ENCODE data around the gene LMTK2.

LMTK2 gene

DNA sequence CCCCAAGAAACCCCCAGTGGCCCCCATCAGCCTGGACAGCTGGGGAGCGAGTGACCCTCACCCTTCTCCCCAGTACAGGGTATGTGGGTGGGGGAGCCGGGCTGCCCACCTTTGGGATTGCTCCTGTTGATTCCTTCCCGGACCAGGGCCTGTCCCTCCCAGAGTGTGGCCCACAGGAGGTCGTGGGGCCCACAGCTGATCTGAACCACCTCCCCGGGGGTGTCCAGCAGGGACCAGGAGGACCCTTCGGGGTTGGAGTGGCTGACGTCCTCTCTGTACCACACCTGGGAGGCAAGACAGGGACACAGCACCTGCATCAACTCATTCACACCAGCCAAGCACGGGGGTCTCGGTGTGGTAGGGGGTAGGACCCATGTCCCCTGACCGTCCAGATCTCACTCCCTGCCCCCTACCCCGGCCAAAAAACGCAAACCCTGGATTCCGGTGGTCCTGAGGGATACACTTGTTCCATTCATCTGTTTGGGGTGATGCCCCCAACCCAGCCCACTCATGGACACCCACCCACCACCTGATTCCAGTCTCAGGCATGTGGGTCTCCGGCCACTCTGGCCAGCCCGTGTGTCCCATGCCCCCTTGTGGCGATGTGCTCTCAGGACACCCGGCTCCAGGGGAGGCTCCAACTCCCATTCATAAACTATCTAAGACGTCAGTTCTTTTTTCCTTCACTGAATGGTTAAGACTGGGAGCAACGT lies 134.5 kb downstream of the LMTK2 start:
- DNase-seq = peak; percentile 15

DNA sequence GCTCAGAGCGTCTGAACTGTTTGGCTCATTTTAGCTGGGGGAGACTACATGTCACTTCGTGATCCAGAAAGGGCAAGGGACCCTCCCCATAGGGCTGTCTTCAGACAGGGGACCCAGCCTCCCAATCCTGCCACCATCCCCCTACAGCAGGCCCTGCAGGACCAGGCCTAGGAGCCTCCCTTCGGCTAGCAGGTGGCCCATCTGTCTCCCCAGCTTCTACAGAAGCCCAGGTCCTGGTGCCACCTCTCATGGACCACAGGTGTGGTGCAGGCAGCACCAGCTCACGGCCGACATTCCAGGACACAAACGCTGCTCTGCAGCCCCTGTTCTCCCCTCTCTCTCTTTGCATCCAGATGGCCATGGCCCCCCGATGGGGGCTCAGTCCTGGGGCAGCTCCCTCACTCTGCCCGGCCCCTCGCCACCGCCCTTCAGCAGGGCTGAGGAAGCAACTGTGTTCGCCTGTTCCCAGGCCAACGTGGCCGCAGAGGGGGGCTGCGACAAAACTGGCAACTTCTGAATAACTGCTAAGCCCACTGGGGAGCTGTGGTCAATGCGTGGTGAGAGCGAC lies 135.1 kb downstream of the LMTK2 start:
- DNase-seq = no peak

DNA sequence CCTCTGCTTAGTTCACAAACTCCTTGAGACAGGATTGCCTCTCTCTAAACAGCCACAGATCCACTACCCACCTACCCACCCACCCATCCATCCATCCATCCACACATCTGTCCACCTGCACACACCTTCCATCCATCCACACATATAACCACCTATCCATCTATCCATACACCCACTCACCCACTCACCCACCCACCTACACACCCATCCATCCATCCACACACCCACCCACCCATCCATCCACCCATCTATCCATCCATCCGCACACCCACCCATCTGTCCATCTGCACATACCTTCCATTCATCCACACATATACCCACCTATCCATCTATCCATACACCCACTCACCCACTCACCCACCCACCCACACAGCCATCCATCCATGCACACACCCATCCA lies 135.7 kb downstream of the LMTK2 start:
- DNase-seq = no peak

DNA sequence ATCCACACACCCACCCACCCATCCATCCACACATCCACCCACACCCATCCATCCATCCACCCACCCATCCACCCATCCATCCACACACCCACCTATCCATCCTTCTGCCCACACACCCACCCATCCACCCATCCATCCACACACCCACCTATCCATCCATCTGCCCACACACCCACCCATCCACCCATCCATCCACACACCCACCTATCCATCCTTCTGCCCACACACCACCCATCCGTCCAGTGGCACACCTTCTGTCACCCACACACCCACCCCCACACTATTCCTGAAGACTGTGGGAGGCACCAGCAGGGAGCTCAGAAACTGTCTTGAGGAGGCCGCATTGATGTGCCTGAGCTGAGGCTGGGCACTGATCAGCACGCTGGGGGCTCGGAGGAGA lies 136.3 kb downstream of the LMTK2 start:
- DNase-seq = no peak

DNA sequence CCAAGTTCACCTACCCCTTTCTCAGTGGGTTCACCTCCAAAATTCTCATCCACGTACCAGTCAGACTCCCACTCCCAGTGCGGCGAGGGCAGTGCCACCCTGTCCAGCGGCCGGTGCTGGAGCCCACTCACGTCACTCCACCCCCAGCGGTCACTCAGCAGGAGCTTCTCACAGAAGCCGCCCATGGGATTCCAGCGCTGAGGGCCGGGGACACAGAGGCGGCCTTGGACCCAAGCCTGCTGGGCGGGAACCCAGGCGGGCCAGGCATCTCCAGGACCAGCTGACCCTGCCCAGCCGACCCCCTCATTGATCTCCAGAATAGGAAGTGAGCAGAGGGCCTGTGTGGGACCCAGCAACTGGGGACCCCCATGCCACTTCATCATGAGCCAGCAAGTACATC lies 138.2 kb downstream of the LMTK2 start:
- no peak for DNase-seq

DNA sequence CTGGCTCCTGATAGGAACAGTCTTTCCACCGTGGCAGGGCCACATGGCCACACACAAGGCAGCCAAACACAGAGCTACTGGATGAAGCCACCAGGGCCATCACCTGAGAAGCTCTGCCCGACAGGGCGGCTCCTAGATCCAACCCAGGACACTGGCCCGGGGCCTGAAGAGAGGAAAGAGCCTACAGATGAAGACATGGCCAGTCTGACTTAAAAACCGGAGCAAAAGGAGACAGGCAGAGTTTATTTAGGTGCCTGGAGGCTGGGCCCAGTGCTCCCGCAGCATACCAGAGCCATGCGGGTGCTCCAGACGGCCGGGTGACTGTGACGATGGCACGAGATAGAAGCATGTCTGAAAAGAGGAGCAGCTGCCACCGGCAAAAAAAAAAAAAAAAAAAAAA lies 141.5 kb downstream of the LMTK2 start:
- no peak for DNase-seq

DNA sequence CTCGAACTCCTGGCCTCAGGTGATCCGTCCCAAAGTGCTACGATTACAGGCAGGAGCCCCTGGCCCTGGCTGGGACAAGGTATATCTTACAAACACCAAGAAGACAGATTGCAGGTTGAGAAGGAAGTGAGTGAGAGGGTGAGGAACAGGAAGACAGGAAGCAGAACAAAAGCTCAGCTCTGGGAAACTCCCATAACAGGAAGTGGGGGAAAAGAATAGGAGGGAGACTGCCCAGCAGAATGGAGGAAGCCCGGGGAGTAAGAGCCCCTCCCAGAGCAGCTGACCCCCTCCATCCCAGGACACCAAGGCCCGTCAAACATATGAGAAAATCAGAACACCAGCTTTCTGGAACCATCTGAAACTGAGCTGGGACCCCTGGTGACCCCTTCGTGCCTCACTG lies 142.4 kb downstream of the LMTK2 start:
- DNase-seq = peak; percentile 10

DNA sequence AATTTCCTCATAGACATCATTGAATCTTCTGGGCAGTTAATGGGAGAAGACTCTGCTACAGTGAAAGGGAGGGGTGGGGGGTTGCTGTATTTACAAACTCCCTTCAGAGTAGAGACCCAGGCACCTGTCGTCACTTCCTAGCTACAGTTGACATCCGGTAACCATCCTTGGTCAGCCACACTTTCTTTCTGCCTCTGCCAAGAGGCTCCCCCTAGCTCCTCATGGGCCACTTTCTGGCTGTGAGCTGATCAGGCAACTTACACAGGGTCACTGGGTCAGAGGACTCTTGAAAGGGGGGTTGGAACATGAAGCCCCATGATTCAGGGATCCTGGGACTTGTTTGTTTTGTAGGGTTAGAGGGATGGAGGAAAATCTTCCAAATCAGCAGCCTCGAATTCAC lies 144.1 kb downstream of the LMTK2 start:
- peak; percentile 70 for DNase-seq

DNA sequence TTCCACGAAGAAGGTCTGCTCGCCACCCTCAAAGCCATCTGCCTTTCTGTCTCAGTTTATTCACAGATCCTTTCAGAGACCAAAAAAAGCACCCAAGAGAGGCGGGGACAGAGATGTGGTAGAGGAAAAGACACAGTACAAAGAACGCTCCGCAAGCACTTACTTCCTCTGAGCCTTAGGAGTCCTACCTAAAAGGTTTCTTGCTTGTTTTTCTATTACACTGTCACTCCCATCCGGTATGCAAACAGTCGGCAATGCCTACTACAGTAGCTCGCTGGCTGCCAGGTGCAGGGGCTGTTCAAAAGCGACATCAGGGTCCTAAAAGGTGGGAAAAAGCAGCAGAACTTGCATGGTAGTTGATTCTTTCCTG lies 144.6 kb downstream of the LMTK2 start:
- DNase-seq = peak; percentile 72

DNA sequence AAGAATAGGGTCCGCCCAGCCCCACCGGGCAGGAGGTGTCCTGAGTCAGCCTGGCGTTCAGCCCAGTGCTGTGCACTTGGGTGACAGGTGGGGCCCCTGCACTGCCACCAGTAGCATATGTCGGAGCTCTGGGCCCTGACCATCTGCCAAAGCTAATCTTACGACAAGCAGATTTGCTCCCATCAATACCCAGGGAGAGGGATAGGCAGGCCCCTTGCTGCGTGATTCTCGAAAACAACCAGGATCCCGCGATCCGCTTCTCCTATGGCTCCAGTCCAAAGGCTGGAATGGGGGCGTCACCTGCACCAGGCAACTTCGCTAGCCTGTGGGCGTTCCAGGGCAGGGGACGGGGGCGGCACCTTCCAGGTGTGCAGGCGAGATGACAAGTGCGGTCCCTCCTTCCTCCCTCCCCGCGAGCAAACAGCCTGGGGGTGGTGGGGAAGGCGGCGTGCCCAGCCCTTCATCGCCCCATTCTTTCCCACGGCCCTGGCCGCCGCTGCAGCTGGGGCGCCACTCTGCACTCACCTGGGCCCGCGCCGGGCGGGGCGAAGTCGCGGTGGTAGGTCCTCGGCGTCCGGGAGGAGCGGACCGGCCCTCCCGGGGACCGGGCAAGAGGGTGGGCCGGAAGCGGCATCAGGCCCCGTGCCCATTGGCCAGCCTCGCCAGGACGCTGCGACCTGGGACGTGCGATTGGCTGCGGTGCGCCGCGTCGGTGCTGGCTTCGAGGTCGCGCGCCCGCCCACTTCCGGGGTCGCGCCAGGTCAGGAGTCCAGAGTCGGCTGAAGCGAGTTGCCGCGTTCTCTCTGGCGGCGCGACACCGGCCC lies 145.2 kb downstream of the LMTK2 start, which contains the start of gene TECPR1:
Gene TECPR1, minus strand, starts transcription at position 632 of the 824 bp plus-strand sequence. CDS start 6,086 bp downstream, outside the sequence.
- DNase-seq = peak; percentile 88

DNA sequence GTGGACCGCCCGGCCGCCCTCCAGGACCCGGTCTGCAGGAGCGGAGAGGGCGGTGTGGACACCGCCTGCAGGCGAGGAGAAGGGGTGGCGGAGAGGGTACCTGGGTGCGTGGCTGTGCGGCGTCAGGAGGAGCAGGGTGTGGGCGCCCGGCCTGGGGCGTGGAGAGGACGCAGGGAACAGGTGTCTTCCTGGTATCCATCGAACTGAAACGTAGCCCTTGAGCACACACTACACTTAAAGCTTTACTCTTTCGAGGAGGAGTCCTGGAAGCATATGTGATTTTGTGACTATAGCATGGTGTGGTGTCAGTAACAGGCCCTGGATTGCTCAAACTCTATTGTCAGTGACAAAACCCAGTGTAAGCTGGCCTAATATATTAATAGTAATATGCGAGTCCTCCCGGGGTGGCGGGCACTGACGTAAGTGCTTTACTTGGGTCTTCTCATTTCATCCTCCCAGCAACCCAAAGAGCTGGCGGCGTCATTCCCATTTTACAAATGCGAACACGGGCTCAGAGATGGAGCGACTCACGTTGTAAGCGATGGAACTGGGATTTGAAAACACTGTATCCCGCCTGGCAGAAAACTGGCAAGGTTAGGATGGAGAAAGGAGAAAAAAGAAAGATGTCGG lies 145.9 kb downstream of the LMTK2 start:
- no peak for DNase-seq

DNA sequence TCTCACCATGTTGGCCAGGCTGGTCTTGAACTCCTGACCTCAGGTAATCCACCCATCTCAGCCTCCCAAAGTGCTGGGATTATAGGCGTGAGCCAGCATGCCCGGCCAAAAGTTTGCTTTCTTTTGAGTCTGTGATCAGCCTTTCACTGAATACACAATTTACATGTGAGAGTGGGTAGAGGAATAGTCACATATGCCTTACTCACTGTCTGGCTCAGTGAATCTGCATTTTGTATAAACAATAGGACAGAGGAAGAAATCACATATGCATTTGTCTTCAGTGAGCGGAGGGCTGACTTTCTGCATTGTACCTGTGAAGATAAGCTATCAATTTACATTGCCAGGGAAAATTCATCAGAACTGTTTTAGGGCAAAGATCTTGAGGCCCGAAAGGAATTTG lies 147.9 kb downstream of the LMTK2 start:
- DNase-seq = no peak

DNA sequence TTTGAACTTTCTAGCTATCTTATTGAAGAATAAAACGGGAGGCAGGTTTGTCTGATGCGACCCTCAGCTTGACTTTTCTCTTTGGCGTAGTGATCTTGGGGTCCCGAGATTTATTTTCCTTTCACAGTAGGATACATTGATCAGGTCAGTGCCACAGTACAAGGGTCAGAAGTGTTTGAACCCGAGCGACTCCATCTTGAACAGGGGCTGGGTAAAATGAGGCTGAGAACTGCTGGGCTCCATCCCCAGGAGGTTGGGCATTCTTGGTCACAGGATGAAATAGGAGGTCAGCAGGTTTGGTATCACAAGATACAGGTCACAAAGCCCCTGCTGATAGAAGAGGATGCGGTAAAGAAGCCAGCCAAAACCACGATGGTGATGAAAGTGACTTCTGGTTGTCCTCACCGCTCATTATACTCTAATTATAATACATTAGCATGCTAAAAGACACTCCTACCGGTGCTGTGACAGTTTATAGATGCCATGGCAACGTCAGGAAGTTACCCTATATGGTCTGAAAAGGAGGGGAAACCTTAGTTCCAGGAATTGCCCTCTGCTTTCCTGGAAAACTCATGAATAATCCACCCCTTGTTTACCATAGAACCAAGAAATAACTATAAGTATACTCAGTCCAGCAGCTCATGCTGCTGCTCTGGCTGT lies 148.4 kb downstream of the LMTK2 start:
- DNase-seq = peak; percentile 34

DNA sequence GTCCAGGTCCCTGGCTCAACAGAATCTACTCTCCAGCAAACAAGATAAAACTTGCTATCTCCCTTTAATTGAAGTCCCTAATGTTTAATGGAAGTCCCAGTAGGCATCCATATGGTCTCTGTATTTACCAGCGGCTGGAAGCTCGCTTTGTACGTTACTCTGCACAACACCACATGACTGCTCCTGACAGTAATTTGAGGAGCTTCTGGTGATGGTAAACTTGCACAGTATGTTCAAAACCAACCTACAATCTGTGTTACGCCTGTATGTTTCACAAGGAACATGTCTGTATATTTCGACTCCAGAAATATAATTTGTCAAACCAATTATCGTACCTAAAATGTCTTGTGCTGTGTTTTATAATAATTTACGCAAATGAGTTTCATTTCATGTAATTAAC lies 149.8 kb downstream of the LMTK2 start:
- no peak for DNase-seq

DNA sequence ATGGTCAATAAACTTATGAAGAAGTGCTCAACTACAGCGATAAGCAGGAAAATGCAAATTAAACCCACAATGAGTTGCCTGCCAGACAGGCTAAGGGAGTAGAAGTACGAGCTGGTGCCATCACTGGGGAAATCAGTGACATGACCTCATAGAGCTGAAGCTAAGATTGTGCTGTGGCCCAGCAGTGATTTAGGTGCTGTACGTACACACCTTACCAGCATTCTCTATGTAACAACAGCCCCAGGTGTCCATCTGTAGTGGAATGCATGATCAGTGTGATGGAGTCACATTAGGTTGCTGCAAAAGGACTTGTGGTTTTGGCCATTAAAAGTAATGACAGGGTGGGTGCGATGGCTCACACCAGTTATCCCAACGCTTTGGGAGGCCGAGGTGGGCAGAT lies 151.0 kb downstream of the LMTK2 start:
- no peak for DNase-seq

Measured in CD4-positive, alpha-beta T cell treated with Interleukin-12 subunit alpha and Interleukin-12 subunit beta, for 1 hour (primary cell).